T-cell (primary cell): ENCODE results near the gene DRAM1. TPM values are rescaled to one million over a fixed set of nuclear protein-coding genes. Genes with fewer than 3 reads are reported as not detected.

Experiments used
- ATAC-seq, 4 experiments: fragments of 200-7000 bp in 3 of 4; fragments of 150-1000 bp in 1 of 4; cut with Tn5 transposase; replicated peaks in 1 of 4; 1 replicate in 3 of 4; 2 replicates in 1 of 4; pipeline ENCODE4 v1.10.0; 2021; ENCODE audit warnings: moderate library complexity in 3 of 4, mild to moderate bottlenecking in 2 of 4, moderate number of reproducible peaks in 1 of 4
- CTCF ChIA-PET, 2 donors: fragments of 300-600 bp; sonication (Branson Sonifier 250); formaldehyde crosslinking; loops; one replicate each; lab custom pipeline; 2022; ENCODE audit warnings: antibody characterized with exemption in 2 of 2; lab: Charles Lee
- POLR2A ChIA-PET, 2 donors: fragments of 300-600 bp; sonication (Branson Sonifier 250); formaldehyde crosslinking; loops; one replicate each; lab custom pipeline; 2022; ENCODE audit warnings: antibody characterized with exemption in 2 of 2; lab: Charles Lee
- DNase-seq, 35 experiments: peaks; one replicate each; pipeline versions ENCODE4 v3.0.0 to v3.0.0-alpha.2; 2013 to 2023
- H3K27ac ChIP-seq: one replicate; pipeline ENCODE4 v1.5.1; 2013; ENCODE audit warnings: low read length
- H3K27me3 ChIP-seq, 2 experiments: replicated peaks in 1 of 2; 1 replicate in 1 of 2; 2 replicates in 1 of 2; pipeline versions ENCODE4 v1.6.1 to v1.7.0; 2013; ENCODE audit warnings: low read length in 1 of 2, mixed read lengths in 1 of 2; ENCODE audit not compliant: control insufficient read depth in 2 of 2, insufficient read depth in 2 of 2; ENCODE audit errors: extremely low read depth in 1 of 2
- H3K36me3 ChIP-seq, 2 donors: 1 replicate in 1 of 2; 2 replicates in 1 of 2; pipeline versions ENCODE4 v1.6.1 to v1.7.0; 2013; ENCODE audit warnings: low read length in 1 of 2; ENCODE audit not compliant: control insufficient read depth in 2 of 2, insufficient read depth in 1 of 2; ENCODE audit errors: extremely low read depth in 1 of 2
- H3K4me1 ChIP-seq, 2 experiments: 1 replicate in 1 of 2; 2 replicates in 1 of 2; pipeline versions ENCODE4 v1.6.1 to v1.7.0; 2013; ENCODE audit warnings: low read length in 2 of 2, mixed read lengths in 1 of 2; ENCODE audit not compliant: insufficient read depth in 2 of 2, control insufficient read depth in 1 of 2; ENCODE audit errors: extremely low read depth in 1 of 2
- H3K4me3 ChIP-seq, 2 donors: 1 replicate in 1 of 2; 2 replicates in 1 of 2; pipeline versions ENCODE4 v1.5.1 to v1.7.0; 2013; ENCODE audit warnings: mild to moderate bottlenecking in 2 of 2, low read length in 1 of 2, moderate library complexity in 1 of 2; ENCODE audit not compliant: control insufficient read depth in 1 of 2; ENCODE audit errors: extremely low read depth in 1 of 2
- H3K9me3 ChIP-seq: 2 replicates; pipeline ENCODE4 v1.7.0; 2013
- H3K27ac Mint-ChIP-seq, 2 donors: one replicate each; pipeline ENCODE4 v1.8.0; 2020 to 2021; ENCODE audit warnings: mild to moderate bottlenecking in 2 of 2, mixed read lengths in 2 of 2
- H3K27me3 Mint-ChIP-seq, 2 donors: one replicate each; pipeline ENCODE4 v1.8.0; 2021 to 2022; ENCODE audit warnings: mixed read lengths in 2 of 2
- H3K36me3 Mint-ChIP-seq: one replicate; pipeline ENCODE4 v1.8.0; 2021; ENCODE audit warnings: mixed read lengths
- H3K4me1 Mint-ChIP-seq, 3 donors: one replicate each; pipeline ENCODE4 v1.8.0; 2020 to 2022; ENCODE audit warnings: mixed read lengths in 3 of 3, mild to moderate bottlenecking in 1 of 3
- H3K4me3 Mint-ChIP-seq, 3 donors: one replicate each; pipeline ENCODE4 v1.8.0; 2020 to 2022; ENCODE audit warnings: mild to moderate bottlenecking in 3 of 3, mixed read lengths in 3 of 3, moderate library complexity in 3 of 3
- H3K9me3 Mint-ChIP-seq, 3 donors: one replicate each; pipeline ENCODE4 v1.8.0; 2020 to 2022; ENCODE audit warnings: mixed read lengths in 3 of 3
- WGBS: methylation state at CpG from one replicate; pipeline ENCODE4 v1.1.5; 2013; ENCODE audit warnings: missing lambda C conversion rate; ENCODE audit not compliant: insufficient coverage; 5-methylcytosine and 5-hydroxymethylcytosine counted together
- total RNA-seq, 35 experiments: library from RNA in 6 of 35; stranded (reverse) in 6 of 35; fragments of 120-200 nt in 1 of 35; gene quantifications; one replicate each; pipeline versions ENCODE4 v1.2.1 to v1.2.4 and lab custom pipeline; 2013 to 2026

The DRAM1 gene
- total RNA-seq, 5 donors from 2014 or later (not counting 1 experiment from before 2014, with no cell fraction given): 1.4 to 3.8 (median 1.9) TPM

DNA sequence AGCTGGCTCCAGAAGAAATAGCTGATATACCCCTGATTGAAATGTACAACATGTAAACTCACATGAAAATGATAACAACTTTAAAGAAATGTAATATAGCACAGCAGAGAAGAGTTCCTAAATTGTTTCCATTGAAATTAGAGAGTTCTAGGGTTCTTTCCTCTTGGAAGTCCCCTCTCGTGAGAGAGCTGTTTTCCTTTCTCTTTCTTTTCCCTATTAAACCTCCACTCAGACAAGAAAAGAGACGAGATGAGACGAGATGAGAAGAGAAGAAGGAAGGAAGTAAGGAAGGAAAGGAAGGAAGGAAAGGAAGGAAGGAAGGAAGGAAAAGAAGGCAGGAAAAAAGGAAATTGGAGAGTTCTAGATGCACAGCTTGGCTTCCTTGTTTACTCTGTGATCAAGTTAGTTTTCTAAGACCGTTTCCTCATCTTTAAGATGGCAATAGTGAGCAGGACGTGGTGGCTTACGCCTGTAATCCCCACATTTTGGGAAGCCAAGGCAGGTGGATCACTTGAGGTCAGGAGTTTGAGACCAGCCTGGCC is 11.9 kb downstream of the DRAM1 start:
- CTCF ChIA-PET: interaction anchor here in 1 of 2 donors (0.7 kb wide), 1 partner anchor 254 kb away, joined by 3 read pairs; no protein-coding TSS in a partner anchor
- no peak for ATAC-seq

DNA sequence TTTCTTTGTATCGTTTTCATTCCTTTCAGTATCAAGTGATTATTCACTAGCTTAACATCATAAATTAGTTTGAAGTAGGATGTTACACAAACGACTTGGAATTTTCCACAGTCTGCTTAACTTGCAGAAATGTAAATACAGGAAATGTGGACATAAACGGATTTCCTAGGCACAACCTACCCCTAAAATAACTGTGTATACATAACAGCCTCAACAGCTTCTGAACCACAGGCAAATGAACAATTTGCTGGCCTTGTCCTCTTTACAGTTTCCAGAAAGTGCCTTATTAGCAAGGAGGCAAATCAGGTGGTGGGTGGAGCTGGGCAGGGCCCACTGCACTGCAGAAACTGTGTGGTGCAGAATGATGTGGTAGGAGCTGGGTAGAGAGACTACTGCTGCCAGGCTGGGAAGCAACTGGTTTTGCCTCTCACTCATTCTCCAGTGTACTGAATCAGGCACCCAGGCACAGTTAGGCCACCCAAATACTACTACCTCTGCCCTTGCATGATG is 14.1 kb downstream of the DRAM1 start:
- Mint-ChIP-seq H3K36me3 (peaks cover 7% of the 10 kb centered on the region), H3K4me3 (no peak overlapping the region), H3K27ac (no peak overlapping the region), H3K27me3 (no peaks in the 10 kb centered on the region), H3K4me1 (no peaks in the 10 kb centered on the region), H3K9me3 (no peaks in the 10 kb centered on the region)
- no peak overlapping the region for H3K27ac ChIP-seq
- H3K27me3 ChIP-seq: no peaks in the 10 kb centered on the region
- no peaks in the 10 kb centered on the region for H3K4me1 ChIP-seq
- H3K36me3 ChIP-seq: no peaks in the 10 kb centered on the region
- H3K4me3 ChIP-seq: no peak overlapping the region
- POLR2A ChIA-PET: interaction anchor here (0.6 to 0.7 kb wide), 2 partner anchors 65 to 387 kb away, joined by 3 to 8 read pairs; no protein-coding TSS in a partner anchor
- DNase-seq (no peak), ATAC-seq (no peak)
- no CpG with 5 or more reads among the region's 3 CpGs for WGBS
- CTCF ChIA-PET: interaction anchor here (0.6 to 0.9 kb wide), 4 partner anchors 16 to 1658 kb away, joined by 3 read pairs; no protein-coding TSS in a partner anchor
- H3K9me3 ChIP-seq: no peaks in the 10 kb centered on the region

More for the DNA sequence above, 11.9 kb downstream of the DRAM1 start:
- POLR2A ChIA-PET: no interaction called here
- no peaks in the 10 kb centered on the region for H3K9me3 ChIP-seq
- H3K27ac Mint-ChIP-seq: no peak overlapping the region
- H3K4me3 ChIP-seq: no peak overlapping the region
- WGBS: 64% methylated on average over 3 of the region's 6 CpGs
- DNase-seq: no peak
- no peaks in the 10 kb centered on the region for H3K36me3 ChIP-seq
- no peak overlapping the region for H3K4me3 Mint-ChIP-seq
- peaks cover 3% of the 10 kb centered on the region for H3K36me3 Mint-ChIP-seq
- no peaks in the 10 kb centered on the region for H3K9me3 Mint-ChIP-seq
- no peaks in the 10 kb centered on the region for H3K4me1 ChIP-seq
- H3K27me3 Mint-ChIP-seq: no peaks in the 10 kb centered on the region
- no peak overlapping the region for H3K27ac ChIP-seq
- no peaks in the 10 kb centered on the region for H3K27me3 ChIP-seq
- no peaks in the 10 kb centered on the region for H3K4me1 Mint-ChIP-seq

DNA sequence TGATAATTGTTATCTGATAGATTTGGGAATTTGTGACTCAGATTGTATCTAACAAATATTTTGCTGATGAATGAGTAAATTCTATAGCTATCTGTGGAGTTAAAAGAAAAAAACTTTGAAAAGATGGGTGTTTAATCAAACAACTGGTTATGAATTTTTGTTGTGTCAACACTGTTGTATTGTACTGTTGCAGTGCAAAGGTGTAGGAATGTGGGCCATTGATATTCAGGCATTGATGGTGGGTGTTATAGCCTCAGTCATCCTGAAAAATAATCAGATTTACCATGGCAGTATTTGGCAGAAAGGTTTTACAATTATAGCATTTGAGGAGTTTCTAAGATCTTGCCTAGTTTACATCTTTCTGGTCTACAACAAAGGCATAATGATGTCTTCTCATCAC is 15.4 kb downstream of the DRAM1 start:
- Histone ChIP-seq H3K4me1 (no peaks in the 10 kb centered on the region), H3K27ac (no peak overlapping the region), H3K9me3 (no peaks in the 10 kb centered on the region), H3K36me3 (no peaks in the 10 kb centered on the region), H3K27me3 (no peaks in the 10 kb centered on the region), H3K4me3 (no peak overlapping the region)
- H3K9me3 Mint-ChIP-seq: no peaks in the 10 kb centered on the region
- ATAC-seq: no peak
- H3K4me3 Mint-ChIP-seq: no peak overlapping the region
- ChIA-PET CTCF (no interaction called here), POLR2A (no interaction called here)
- DNase-seq: no peak
- peaks cover 7% of the 10 kb centered on the region for H3K36me3 Mint-ChIP-seq
- no peak overlapping the region for H3K27ac Mint-ChIP-seq
- no peaks in the 10 kb centered on the region for H3K4me1 Mint-ChIP-seq
- H3K27me3 Mint-ChIP-seq: no peaks in the 10 kb centered on the region

DNA sequence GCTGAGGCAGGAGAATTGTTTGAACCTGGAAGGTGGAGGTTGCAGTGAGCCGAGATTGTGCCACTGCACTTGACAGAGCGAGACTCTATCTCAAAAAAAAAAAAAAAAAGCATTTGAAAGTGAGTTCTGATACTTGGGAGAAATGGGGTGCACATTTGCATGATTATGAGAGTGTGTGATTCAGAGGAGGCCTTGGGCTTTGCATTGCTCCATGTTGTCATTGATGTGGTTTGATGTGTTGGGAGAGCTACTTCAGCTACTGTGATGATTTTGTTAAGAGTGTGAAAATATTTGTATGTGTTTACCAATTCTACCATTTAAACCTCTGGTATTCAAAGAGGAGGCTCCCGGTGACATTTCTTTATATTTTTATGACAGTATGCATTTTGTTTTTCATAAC is 24.4 kb downstream of the DRAM1 start:
- Mint-ChIP-seq H3K4me3 (no peak overlapping the region), H3K27me3 (no peaks in the 10 kb centered on the region), H3K4me1 (peaks cover 0 to 2% (median 0%) of the 10 kb centered on the region in 3 donors), H3K36me3 (peaks cover 10% of the 10 kb centered on the region), H3K27ac (no peak overlapping the region), H3K9me3 (no peaks in the 10 kb centered on the region)
- no peak overlapping the region for H3K27ac ChIP-seq
- no peak for ATAC-seq
- ChIA-PET CTCF (interaction anchor here in 1 of 2 donors (1.3 kb wide), 1 partner anchor 123 kb away, joined by 3 read pairs; no protein-coding TSS in a partner anchor), POLR2A (no interaction called here)
- DNase-seq: no peak
- H3K4me1 ChIP-seq: no peaks in the 10 kb centered on the region
- H3K9me3 ChIP-seq: no peaks in the 10 kb centered on the region
- no peaks in the 10 kb centered on the region for H3K27me3 ChIP-seq
- no peaks in the 10 kb centered on the region for H3K36me3 ChIP-seq
- WGBS: 71% methylated on average over 1 of the region's 3 CpGs
- no peak overlapping the region for H3K4me3 ChIP-seq

- H3K4me3 ChIP-seq: no peak overlapping the region
- Mint-ChIP-seq H3K27me3 (no peaks in the 10 kb centered on the region), H3K9me3 (no peaks in the 10 kb centered on the region), H3K4me3 (no peak overlapping the region), H3K4me1 (peaks cover 0 to 2% (median 0%) of the 10 kb centered on the region in 3 donors), H3K27ac (no peak overlapping the region), H3K36me3 (peaks cover 10% of the 10 kb centered on the region)
- H3K9me3 ChIP-seq: no peaks in the 10 kb centered on the region
- POLR2A ChIA-PET: no interaction called here
- CTCF ChIA-PET: no interaction called here
- WGBS: no CpG with 5 or more reads among the region's 8 CpGs
- H3K36me3 ChIP-seq: no peaks in the 10 kb centered on the region
- no peak overlapping the region for H3K27ac ChIP-seq
- H3K27me3 ChIP-seq: no peaks in the 10 kb centered on the region
- ATAC-seq: no peak
- no peak for DNase-seq
- H3K4me1 ChIP-seq: no peaks in the 10 kb centered on the region
Observed at GRCh38 chr12:101902641-101903040, 25.3 kb downstream of the DRAM1 start.

GRCh38 chr12:101906226-101906625 is 28.8 kb downstream of the DRAM1 start:
- no peaks in the 10 kb centered on the region for H3K27me3 Mint-ChIP-seq
- no peaks in the 10 kb centered on the region for H3K36me3 ChIP-seq
- no peak overlapping the region for H3K27ac Mint-ChIP-seq
- no peaks in the 10 kb centered on the region for H3K9me3 Mint-ChIP-seq
- 83% methylated on average over 2 of the region's 2 CpGs for WGBS
- no peak for ATAC-seq
- no peak overlapping the region for H3K4me3 ChIP-seq
- no peaks in the 10 kb centered on the region for H3K9me3 ChIP-seq
- ChIA-PET POLR2A (no interaction called here), CTCF (interaction anchor here in 1 of 2 donors (0.5 to 0.7 kb wide), 4 partner anchors 68 to 145 kb away, joined by 3 to 6 read pairs (median 5); no protein-coding TSS in a partner anchor)
- H3K36me3 Mint-ChIP-seq: peaks cover 6% of the 10 kb centered on the region
- no peak for DNase-seq
- no peaks in the 10 kb centered on the region for H3K4me1 ChIP-seq
- H3K4me1 Mint-ChIP-seq: peaks cover 0 to 3% (median 0%) of the 10 kb centered on the region in 3 donors
- H3K27me3 ChIP-seq: no peaks in the 10 kb centered on the region
- no peak overlapping the region for H3K27ac ChIP-seq
- no peak overlapping the region for H3K4me3 Mint-ChIP-seq
